GM21515 (cell line): ENCODE measurements around the gene TMEM258.

Experiments
- ATAC-seq: cut with Tn5 transposase; IDR thresholded peaks from one replicate; pipeline ENCODE4 v1.9.1; 2021; ENCODE audit not compliant: unreplicated experiment

Gene TMEM258

DNA sequence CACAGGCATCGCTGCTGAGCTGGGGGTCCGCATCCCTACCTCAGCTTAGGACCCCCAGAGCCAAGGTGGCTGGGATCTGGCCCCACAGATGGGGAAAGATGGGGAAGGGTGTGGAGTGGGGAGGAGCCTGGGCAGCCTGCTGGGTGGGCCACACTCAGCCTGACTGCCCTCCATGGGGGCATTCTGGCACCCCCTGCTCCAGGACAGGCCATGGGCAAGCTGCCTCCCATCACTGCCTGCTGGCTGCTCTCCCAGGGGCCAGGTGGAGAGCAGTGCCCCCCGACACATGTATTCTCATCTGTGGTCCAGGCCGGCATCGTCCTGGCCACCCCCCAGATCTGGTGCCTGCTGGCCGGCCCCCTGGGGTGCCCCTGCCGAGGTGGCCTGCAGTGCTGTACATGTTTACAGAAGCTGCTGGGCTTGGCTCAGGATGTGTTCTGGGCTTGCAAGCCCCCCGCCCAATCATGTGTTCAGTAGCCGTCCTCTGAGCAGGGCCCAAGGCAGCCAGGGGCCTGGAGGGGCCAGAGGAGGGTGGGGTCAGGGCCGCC lies 47.7 kb downstream of the TMEM258 start:
- no peak for ATAC-seq

DNA sequence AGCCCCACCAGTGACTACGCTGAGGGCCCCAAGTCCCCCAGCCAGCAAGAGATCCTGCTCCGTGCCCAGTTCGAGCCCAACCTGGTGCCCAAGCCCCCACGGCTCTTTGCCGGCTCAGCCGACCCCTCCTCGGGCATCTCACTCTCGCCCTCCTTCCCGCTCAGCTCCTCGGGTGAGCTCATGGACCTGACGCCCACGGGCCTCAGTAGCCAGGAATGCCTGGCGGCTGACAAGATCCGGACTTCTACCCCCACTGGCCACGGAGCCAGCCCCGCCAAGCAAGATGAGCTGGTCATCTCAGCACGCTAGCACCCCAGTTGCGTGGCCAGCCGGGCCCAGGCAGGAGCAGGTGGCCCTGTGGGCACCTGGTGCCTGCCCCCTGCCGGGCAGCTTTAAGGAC lies 48.2 kb downstream of the TMEM258 start:
- no peak for ATAC-seq

DNA sequence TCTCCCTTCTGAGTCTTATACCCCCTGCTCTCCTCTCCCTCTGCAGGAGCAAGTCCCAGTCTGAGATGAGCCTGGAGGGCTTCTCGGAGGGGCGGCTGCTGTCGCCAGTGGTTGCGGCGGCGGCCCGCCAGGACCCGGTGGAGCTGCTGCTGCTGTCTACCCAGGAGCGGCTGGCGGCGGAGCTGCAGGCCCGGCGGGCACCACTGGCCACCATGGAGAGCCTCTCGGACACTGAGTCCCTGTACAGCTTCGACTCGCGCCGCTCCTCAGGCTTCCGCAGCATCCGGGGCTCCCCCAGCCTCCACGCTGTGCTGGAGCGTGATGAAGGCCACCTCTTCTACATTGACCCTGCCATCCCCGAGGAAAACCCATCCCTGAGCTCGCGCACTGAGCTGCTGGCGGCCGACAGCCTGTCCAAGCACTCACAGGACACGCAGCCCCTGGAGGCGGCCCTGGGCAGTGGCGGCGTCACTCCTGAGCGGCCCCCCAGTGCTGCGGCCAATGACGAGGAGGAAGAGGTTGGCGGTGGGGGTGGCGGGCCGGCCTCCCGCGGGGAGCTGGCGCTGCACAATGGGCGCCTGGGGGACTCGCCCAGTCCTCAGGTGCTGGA lies 48.8 kb downstream of the TMEM258 start:
- no peak for ATAC-seq

DNA sequence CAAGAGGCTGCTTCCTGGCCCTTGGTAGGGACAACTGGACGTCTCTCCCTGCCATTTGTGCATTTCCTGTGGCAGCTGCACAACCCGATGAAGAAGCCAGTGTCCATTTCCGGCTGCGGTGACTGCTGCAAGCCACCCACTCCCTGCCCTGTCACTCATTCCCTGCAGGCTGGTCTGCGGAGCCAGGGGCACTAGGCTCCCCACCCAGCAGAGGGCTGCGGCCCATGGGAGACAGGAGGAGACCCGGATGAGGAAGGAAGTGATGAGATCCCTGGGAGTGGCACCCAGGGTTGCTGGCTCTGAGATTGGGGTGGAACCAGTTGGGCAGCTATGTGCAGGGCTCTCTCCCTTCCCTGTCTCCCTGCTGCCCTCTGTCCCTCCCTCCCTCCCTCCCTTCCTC lies 50.0 kb downstream of the TMEM258 start:
- no peak for ATAC-seq

DNA sequence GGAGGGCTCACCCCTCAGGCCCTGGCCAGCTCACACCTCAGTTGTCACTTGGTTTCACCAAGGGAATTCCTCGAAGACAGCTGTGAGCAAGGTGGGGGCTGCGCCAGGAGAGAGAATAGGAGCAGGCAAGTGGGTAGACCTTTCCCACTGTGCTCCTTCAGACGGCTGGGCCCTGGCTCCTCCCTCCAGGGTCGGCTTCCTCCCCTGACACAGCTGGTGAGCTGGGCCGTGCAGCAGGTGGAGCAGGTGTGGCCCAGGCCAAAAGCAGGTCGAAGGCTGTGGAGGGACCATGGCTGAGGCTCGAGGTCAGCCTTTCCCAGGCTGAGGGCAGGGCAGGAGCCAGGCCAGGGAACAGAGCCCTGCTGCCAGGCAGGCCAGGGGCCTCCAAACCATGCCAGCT lies 52.4 kb downstream of the TMEM258 start:
- ATAC-seq = no peak

DNA sequence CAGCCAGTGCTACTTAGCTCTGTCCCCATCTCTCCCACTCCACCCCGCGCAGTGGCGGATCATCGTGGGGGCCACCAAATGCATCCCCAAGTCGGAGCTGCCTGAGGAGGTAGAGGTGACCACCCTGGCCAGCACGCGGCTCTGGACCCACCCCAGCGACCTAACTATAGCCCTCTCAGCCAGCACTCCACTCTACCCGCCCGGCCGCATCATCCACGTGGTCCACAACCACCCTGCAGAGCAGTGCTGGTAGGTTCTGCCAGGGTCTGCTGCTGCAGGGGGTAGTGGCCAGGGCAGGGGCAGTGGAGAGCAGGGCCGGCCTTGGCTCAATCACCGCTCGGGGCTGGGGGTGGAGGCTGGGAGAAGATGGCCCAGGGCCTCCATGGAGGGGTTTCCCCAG lies 53.0 kb downstream of the TMEM258 start:
- no peak for ATAC-seq
